ENCODE data around the gene ADRB2. TPM values are rescaled to one million over a fixed set of nuclear protein-coding genes. Genes with fewer than 3 reads are reported as not detected.

The ADRB2 gene
- total RNA-seq, 1 donor from 2014 or later: 0.83 TPM

DNA sequence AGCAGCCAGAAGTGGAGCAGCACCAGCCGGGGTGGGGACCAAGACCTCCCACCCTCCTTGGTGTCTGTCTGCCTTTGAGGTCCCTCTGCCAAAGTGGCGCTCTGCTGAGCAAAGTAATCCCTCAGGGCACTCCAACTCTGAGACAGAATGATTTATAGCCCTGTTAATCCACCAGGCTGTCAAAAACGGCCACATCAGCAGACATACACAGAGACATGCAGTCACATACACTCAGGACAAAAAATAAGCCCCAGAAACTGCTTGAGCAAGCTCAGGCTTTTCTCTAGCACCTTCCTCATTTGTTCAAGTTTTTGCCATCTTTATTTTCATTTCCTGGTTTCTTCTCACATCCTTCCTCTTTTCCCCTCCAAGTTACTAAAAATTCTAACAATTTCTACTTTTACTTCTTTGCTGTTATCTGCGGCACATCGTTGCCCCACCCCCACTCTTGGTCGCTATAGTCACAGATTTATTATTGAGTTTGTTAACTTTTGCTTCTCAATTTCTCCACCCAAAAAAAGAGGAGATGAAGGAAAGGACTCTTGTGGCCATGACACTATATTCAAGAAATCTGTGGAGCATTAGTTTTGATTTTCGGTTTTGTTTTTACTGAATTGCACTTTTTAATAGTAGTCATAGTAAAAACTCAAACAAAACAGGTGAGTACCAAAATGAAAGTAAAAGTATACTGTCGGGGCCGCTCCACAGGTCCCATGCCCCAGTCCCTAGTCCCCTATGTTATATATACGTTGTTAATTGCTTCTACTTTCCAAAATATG is 17.4 kb upstream of the ADRB2 start:
- Mint-ChIP-seq H3K27ac (peak overlapping the region; percentile 88), H3K27me3 (ENCODE audit: insufficient read depth) (no peaks in the 10 kb centered on the region), H3K4me1 (ENCODE audit: low read depth) (peaks cover 55% of the 10 kb centered on the region), H3K4me3 (peak overlapping the region; percentile 86), H3K36me3 (ENCODE audit: low read depth) (peaks cover 5% of the 10 kb centered on the region), H3K9me3 (no peaks in the 10 kb centered on the region)
- peak; percentile 28 for DNase-seq (ENCODE audit: low spot score)
- intact Hi-C loops (cut with micrococcal nuclease): loop anchor here (1.0 to 5.0 kb wide), 7 partner anchors 17 to 622 kb away; partner anchors contain the start of genes ADRB2, FBXO38 and PCYOX1L

DNA sequence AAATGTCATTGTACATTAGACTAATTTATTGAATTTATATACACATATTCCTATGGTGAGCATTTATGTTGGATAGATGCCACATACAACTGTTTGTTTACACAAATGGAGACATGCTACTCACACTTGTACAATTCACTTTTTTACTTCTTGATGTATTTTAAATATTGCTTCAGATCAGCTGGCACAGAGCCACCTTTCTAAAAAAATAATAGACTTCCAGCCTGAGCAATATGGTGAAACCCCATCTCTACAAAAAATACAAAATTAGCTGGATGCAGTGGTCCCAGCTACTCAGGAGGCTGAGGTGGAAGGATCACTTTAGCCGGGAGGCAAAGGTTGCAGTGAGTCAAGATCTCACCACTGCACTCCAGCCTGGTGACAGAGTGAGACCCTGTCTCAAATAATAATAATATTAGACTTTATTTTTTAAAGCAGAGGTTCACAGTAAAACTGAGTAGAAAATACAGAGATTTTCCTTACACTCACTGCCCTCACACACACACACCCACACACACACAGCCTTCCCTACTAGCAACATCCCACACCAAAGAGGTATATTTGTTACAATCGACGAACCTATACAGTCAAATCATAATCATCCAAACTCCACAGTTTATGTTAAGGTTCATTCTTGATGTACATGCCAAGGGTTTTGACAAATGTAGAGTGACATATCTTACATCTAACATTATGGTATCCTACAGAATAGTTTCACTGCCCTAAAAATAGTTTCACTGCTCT is 16.5 kb upstream of the ADRB2 start:
- Mint-ChIP-seq H3K4me3 (peak overlapping the region; percentile 86), H3K27me3 (ENCODE audit: insufficient read depth) (peaks cover 2% of the 10 kb centered on the region), H3K36me3 (ENCODE audit: low read depth) (peaks cover 5% of the 10 kb centered on the region), H3K9me3 (no peaks in the 10 kb centered on the region), H3K4me1 (ENCODE audit: low read depth) (peaks cover 54% of the 10 kb centered on the region), H3K27ac (peak overlapping the region; percentile 49)
- DNase-seq (ENCODE audit: low spot score): no peak
- intact Hi-C loops (cut with micrococcal nuclease): loop anchor here (1.0 to 5.0 kb wide), 8 partner anchors 16 to 623 kb away; partner anchors contain the start of genes ADRB2, FBXO38 and PCYOX1L

DNA sequence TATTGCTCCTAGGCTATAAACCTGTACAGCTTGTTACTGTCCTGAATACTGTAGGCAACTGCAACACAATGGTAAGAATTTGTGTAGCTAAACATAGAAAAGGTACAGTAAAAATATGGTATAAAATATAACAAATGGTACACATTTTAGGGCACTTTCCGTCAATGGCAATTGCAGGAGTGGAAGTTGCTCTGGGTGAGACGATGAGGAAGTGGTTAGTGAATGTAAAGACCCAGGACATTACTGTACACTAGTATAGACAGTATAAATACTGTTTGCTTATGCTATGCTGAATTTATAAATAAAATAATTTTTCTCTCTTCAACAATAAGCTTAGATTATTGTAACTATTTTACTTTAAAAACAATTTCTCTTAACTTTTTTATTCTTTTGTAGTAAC is 15.6 kb upstream of the ADRB2 start:
- no peaks in the 10 kb centered on the region for H3K9me3 Mint-ChIP-seq
- DNase-seq (ENCODE audit: low spot score): no peak
- intact Hi-C loops (cut with micrococcal nuclease): loop anchor here (2.0 kb wide), 1 partner anchor 208 kb away; no protein-coding TSS in a partner anchor
- H3K4me1 Mint-ChIP-seq (ENCODE audit: low read depth): peaks cover 46% of the 10 kb centered on the region
- peaks cover 8% of the 10 kb centered on the region for H3K27me3 Mint-ChIP-seq (ENCODE audit: insufficient read depth)
- peaks cover 5% of the 10 kb centered on the region for H3K36me3 Mint-ChIP-seq (ENCODE audit: low read depth)
- no peak overlapping the region for H3K27ac Mint-ChIP-seq
- no peak overlapping the region for H3K4me3 Mint-ChIP-seq

DNA sequence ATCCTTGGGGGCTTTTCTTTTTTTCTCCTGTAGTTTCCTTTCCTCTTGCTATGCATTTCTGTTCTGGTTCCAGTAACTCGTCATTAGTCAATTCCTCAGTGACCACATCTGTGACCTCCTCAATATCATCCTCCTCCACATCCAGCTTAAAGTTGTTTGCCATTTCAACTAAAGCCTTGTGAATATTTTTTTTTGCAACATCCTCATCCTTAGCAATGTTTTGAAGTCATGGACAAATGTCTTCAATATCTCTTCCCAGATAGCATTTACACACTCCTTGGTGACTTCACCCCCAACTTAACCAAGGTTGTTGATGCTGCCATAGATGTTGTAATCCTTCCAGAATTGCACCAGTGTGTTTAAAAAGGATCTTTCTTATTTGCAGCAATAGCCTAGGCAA is 14.7 kb upstream of the ADRB2 start:
- DNase-seq (ENCODE audit: low spot score): no peak
- peaks cover 38% of the 10 kb centered on the region for H3K4me1 Mint-ChIP-seq (ENCODE audit: low read depth)
- intact Hi-C loops (cut with micrococcal nuclease): loop anchor here (2.0 kb wide), 1 partner anchor 207 kb away; no protein-coding TSS in a partner anchor
- peaks cover 16% of the 10 kb centered on the region for H3K27me3 Mint-ChIP-seq (ENCODE audit: insufficient read depth)
- no peak overlapping the region for H3K27ac Mint-ChIP-seq
- H3K9me3 Mint-ChIP-seq: no peaks in the 10 kb centered on the region
- no peak overlapping the region for H3K4me3 Mint-ChIP-seq
- peaks cover 5% of the 10 kb centered on the region for H3K36me3 Mint-ChIP-seq (ENCODE audit: low read depth)

DNA sequence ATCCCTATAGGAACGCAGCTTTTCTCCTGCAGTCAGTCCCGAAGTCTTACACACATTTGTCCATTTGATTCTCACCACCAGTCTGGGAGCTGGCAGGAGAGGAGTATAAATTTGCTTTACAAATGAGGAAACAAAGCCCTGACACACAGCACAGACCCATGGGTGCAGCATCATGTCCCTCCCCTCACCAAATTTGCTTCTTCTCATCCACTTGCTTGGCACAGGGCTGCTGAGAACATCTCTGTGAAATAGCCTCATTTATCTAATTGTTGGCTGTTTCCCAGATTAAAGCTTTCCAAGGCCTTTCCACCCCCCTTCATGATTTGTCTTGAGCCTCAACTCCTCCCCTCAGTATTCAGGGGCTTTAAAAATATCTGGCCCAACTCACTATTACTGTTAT is 11.3 kb upstream of the ADRB2 start:
- DNase-seq (ENCODE audit: low spot score): no peak
- no peaks in the 10 kb centered on the region for H3K9me3 Mint-ChIP-seq
- H3K27me3 Mint-ChIP-seq (ENCODE audit: insufficient read depth): peaks cover 24% of the 10 kb centered on the region
- peaks cover 3% of the 10 kb centered on the region for H3K36me3 Mint-ChIP-seq (ENCODE audit: low read depth)
- no peak overlapping the region for H3K4me3 Mint-ChIP-seq
- intact Hi-C loops (cut with micrococcal nuclease): no loop called here
- peaks cover 15% of the 10 kb centered on the region for H3K4me1 Mint-ChIP-seq (ENCODE audit: low read depth)
- no peak overlapping the region for H3K27ac Mint-ChIP-seq

DNA sequence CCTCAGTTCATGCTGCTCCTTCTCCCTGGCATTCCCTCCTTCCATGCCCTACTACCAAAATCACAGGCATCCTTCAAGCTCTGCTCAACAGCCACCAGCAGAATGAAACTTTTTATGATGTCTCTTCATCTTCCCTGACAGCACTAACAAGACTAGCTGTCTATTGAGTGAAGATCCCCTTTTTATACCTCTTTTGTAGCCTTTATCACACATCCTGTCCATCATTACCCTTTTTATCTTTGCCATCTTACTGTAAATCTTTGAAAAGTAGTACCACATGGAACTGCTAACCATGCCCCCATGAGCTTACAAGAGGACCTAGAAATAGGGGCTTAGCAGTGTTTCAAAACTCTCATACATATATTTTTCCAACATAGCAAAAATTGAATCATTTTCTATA is 10.8 kb upstream of the ADRB2 start:
- Mint-ChIP-seq H3K27ac (no peak overlapping the region), H3K9me3 (no peaks in the 10 kb centered on the region), H3K4me1 (ENCODE audit: low read depth) (peaks cover 11% of the 10 kb centered on the region), H3K4me3 (no peak overlapping the region), H3K36me3 (ENCODE audit: low read depth) (peaks cover 3% of the 10 kb centered on the region), H3K27me3 (ENCODE audit: insufficient read depth) (peaks cover 24% of the 10 kb centered on the region)
- intact Hi-C loops (cut with micrococcal nuclease): no loop called here
- DNase-seq (ENCODE audit: low spot score): no peak

DNA sequence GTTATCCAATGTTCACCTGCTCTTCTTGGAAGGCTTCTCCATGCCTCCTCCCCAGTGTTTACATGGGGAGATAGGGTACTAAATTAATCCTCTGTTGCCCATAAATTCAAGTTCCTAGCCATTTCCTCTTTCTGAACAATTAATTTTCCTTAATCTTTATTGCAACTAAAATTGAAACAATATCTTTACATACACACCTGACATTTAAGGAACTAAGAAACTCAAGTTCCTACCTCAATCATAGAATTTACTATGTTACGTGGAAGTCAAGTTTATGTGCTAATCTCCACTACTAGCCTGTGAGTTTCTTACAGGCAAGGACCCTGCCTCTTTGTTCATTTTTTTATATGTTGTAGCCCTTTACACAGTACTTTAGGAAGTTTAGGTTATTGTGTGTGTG is 10.1 kb upstream of the ADRB2 start:
- no peaks in the 10 kb centered on the region for H3K9me3 Mint-ChIP-seq
- H3K27ac Mint-ChIP-seq: no peak overlapping the region
- H3K4me3 Mint-ChIP-seq: no peak overlapping the region
- H3K27me3 Mint-ChIP-seq (ENCODE audit: insufficient read depth): peaks cover 24% of the 10 kb centered on the region
- H3K36me3 Mint-ChIP-seq (ENCODE audit: low read depth): peaks cover 3% of the 10 kb centered on the region
- intact Hi-C loops (cut with micrococcal nuclease): no loop called here
- peaks cover 6% of the 10 kb centered on the region for H3K4me1 Mint-ChIP-seq (ENCODE audit: low read depth)
- DNase-seq (ENCODE audit: low spot score): no peak

DNA sequence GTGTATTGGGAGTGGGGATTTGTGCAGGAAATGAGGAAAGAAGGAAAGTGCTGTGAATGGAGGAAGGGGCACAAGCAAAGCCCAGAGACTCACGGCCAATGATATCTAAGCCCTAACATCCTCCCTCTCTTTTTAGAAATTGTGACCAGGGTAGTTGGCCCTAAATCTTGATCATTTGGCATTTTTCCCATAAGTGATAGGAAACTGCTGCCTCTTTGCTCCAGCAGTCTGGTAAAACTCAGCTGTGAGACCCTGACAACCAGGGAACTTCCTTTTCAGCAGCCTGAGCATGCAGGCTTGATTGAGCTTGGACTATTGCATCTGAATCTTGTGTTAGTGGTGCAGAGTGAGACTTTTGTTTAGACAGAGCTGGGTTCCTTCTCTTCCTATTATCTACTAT is 9.6 kb upstream of the ADRB2 start:
- H3K27ac Mint-ChIP-seq: no peak overlapping the region
- DNase-seq (ENCODE audit: low spot score): no peak
- H3K9me3 Mint-ChIP-seq: no peaks in the 10 kb centered on the region
- peaks cover 24% of the 10 kb centered on the region for H3K27me3 Mint-ChIP-seq (ENCODE audit: insufficient read depth)
- intact Hi-C loops (cut with micrococcal nuclease): no loop called here
- peaks cover 2% of the 10 kb centered on the region for H3K4me1 Mint-ChIP-seq (ENCODE audit: low read depth)
- no peak overlapping the region for H3K4me3 Mint-ChIP-seq
- H3K36me3 Mint-ChIP-seq (ENCODE audit: low read depth): peaks cover 3% of the 10 kb centered on the region

DNA sequence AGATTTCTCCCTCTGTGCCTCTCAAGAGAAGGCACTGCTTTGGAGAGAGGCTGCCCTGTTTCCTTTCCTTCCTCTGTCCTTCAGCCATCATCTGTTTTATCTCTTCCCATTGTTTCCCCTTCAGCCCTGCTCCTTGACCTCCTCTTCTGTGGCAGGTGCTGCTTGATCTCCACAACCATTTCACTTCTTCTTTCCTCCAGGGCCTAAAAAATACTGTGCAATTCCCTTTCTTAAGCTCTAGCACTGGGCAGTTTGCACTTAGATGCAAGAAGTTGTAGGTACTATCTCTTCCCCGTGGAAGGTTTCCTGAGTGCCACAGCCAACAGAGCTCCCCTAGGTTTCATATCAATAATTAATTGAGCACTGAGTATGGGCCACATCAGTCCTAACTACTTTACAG is 8.8 kb upstream of the ADRB2 start:
- Mint-ChIP-seq H3K27ac (no peak overlapping the region), H3K4me1 (ENCODE audit: low read depth) (no peaks in the 10 kb centered on the region), H3K9me3 (no peaks in the 10 kb centered on the region), H3K4me3 (no peak overlapping the region), H3K27me3 (ENCODE audit: insufficient read depth) (peaks cover 32% of the 10 kb centered on the region), H3K36me3 (ENCODE audit: low read depth) (no peaks in the 10 kb centered on the region)
- no peak for DNase-seq (ENCODE audit: low spot score)
- intact Hi-C loops (cut with micrococcal nuclease): no loop called here

DNA sequence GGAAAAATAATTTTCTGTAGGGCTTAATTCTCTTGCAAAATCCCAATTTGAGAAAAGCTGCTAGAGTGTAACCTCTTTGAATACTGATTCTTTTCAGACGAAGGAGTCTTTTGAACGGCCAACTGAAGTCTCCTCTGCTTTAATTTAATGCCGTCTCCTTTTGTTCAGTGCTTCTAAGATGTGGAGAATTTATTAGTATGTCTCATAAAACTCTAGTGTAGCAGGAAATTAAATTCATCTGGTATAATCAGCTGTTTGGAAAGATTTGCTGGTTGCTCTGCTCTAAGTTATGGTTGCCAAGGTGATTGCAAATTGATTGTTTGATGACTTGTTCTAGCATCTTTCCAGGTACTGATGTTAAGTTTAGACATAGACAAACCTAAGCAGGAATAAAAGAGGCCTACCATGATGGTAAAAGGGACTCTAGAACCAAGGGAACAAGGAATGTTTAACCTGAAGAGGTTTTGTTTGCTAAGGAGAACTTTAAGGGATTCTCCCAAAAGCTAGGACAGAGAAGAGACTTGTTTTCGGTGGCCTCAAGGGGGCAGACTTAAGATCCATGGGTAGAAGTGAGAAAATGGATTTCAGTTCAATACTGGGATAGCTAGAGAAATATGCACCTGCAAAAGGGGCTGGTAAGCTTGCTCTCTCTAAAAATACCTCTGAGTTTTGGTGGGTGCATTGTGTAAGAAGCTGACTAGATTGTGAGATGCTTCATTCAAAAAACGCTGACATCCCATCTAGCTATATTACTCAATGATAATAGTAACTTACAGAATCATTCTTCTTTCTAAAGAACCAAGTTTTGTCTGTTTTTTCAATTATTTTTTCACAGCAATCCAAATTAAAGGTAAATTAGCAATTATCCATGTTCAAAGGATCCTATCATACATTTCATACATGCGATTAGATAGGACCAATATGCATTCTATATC is 5.7 kb upstream of the ADRB2 start:
- DNase-seq (ENCODE audit: low spot score): no peak
- Mint-ChIP-seq H3K36me3 (ENCODE audit: low read depth) (no peaks in the 10 kb centered on the region), H3K4me1 (ENCODE audit: low read depth) (peaks cover 4% of the 10 kb centered on the region), H3K27me3 (ENCODE audit: insufficient read depth) (peaks cover 51% of the 10 kb centered on the region), H3K4me3 (no peak overlapping the region), H3K9me3 (no peaks in the 10 kb centered on the region), H3K27ac (no peak overlapping the region)
- intact Hi-C loops (cut with micrococcal nuclease): loop anchor here (1.0 to 10.0 kb wide), 5 partner anchors 137 to 734 kb away; partner anchors contain the start of genes CSNK1A1 and GRPEL2

DNA sequence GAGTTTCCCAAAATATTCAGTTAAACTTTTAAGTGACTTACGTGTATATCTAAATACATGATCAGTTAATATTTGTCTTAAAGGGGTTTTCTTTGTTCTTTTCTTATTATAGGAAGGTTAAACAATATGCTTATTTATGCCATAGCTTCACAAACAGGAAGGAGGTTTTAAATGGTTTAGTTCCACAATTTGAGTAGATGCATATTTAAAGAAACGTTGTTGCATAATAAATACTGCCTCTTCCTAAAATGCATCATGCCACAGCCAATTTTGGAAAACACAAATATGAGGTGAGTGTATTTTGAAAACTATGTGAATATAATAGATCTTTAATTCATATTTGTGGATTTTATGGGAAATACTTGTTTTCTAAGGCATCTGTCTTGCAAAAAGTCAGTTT is 2.5 kb upstream of the ADRB2 start:
- Mint-ChIP-seq H3K4me3 (no peak overlapping the region), H3K27me3 (ENCODE audit: insufficient read depth) (peaks cover 54% of the 10 kb centered on the region), H3K9me3 (no peaks in the 10 kb centered on the region), H3K36me3 (ENCODE audit: low read depth) (no peaks in the 10 kb centered on the region), H3K27ac (no peak overlapping the region), H3K4me1 (ENCODE audit: low read depth) (peaks cover 27% of the 10 kb centered on the region)
- no peak for DNase-seq (ENCODE audit: low spot score)
- intact Hi-C loops (cut with micrococcal nuclease): loop anchor here (5.0 to 10.0 kb wide), 3 partner anchors 173 to 731 kb away; partner anchors contain the start of genes CSNK1A1 and GRPEL2

DNA sequence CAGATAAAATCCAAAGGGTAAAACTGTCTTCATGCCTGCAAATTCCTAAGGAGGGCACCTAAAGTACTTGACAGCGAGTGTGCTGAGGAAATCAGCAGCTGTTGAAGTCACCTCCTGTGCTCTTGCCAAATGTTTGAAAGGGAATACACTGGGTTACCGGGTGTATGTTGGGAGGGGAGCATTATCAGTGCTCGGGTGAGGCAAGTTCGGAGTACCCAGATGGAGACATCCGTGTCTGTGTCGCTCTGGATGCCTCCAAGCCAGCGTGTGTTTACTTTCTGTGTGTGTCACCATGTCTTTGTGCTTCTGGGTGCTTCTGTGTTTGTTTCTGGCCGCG is 727 bp upstream of the ADRB2 start:
- intact Hi-C loops (cut with micrococcal nuclease): loop anchor here (1.0 to 10.0 kb wide), 5 partner anchors 16 to 729 kb away; partner anchors contain the start of genes CSNK1A1 and GRPEL2
- H3K27me3 Mint-ChIP-seq (ENCODE audit: insufficient read depth): peaks cover 61% of the 10 kb centered on the region
- no peak for DNase-seq (ENCODE audit: low spot score)
- no peaks in the 10 kb centered on the region for H3K9me3 Mint-ChIP-seq
- peak overlapping the region; percentile 75 for H3K27ac Mint-ChIP-seq
- peak overlapping the region; percentile 89 for H3K4me3 Mint-ChIP-seq
- H3K36me3 Mint-ChIP-seq (ENCODE audit: low read depth): no peaks in the 10 kb centered on the region
- H3K4me1 Mint-ChIP-seq (ENCODE audit: low read depth): peaks cover 34% of the 10 kb centered on the region

All from activated T-helper 1 cell treated with anti-CD3 and anti-CD28 coated beads, Interleukin-12 subunit alpha, Interleukin-12 subunit beta, Interleukin-2, Interleukin-4 antibody, amounts not matched to agents 30 ng/mL and 10 ng/mL and 1 ng/mL, durations not matched to agents 14 hours and 24 hours and 36 hours (primary cell).